ENCODE data around the gene AMD1.

The AMD1 gene

DNA sequence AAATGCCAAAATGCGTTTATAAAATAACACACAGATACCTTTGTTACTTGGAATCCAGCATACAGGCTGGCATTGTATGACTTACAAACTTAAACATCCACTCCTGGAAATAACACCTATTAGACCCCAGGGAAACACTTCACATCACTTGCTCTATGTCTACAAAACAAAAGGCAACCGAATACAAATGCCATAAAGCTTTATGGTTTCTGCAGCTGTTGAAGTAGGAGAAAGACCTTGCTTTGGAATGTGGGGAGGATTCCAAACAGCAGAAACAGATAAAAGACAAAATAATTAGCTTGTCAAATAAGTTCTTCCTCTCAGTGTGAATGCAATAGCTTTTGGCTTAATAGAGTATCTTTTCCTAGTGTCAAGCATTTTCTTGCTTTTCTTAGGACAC is 9.8 kb upstream of the AMD1 start:
- Histone ChIP-seq H3K4me3 (ENCODE audit: insufficient read length, low read depth) (no peak overlapping the region), H3K9me3 (ENCODE audit: insufficient read depth, low read length) (no peaks in the 10 kb centered on the region), H3K4me1 (ENCODE audit: insufficient read depth, insufficient read length) (no peaks in the 10 kb centered on the region), H3K36me3 (ENCODE audit: insufficient read depth, insufficient read length, low read length) (no peaks in the 10 kb centered on the region), H3K27me3 (ENCODE audit: insufficient read depth, insufficient read length) (no peaks in the 10 kb centered on the region), H3K9ac (ENCODE audit: insufficient read length, low read depth) (no peak overlapping the region)
- no peak for DNase-seq (ENCODE audit: low read depth, low spot score)
- TF ChIP-seq SUZ12 (IDR thresholded peaks at IDR 0.05; ENCODE audit: extremely low read depth, insufficient read depth, insufficient read length): no peak

- no peaks in the 10 kb centered on the region for H3K9me3 ChIP-seq (ENCODE audit: insufficient read depth, low read length)
- TF ChIP-seq YY1 (IDR thresholded peaks at IDR 0.05; ENCODE audit: insufficient read depth, insufficient read length): no peak
- no peak for TF ChIP-seq ZNF274 (IDR thresholded peaks at IDR 0.05; ENCODE audit: low read depth, low read length)
- TF ChIP-seq SUZ12 (IDR thresholded peaks at IDR 0.05; ENCODE audit: extremely low read depth, insufficient read depth, insufficient read length): no peak
- H3K4me1 ChIP-seq (ENCODE audit: insufficient read depth, insufficient read length): no peaks in the 10 kb centered on the region
- no peak for DNase-seq (ENCODE audit: low read depth, low spot score)
- peaks cover 7% of the 10 kb centered on the region for H3K36me3 ChIP-seq (ENCODE audit: insufficient read depth, insufficient read length, low read length)
- peak overlapping the region; percentile 97 for H3K9ac ChIP-seq (ENCODE audit: insufficient read length, low read depth)
- no peaks in the 10 kb centered on the region for H3K27me3 ChIP-seq (ENCODE audit: insufficient read depth, insufficient read length)
- peak overlapping the region; percentile 92 for H3K4me3 ChIP-seq (ENCODE audit: insufficient read length, low read depth)
Measured at GRCh38 chr6:110874880-110875547, 429 bp downstream of the AMD1 start.

- Histone ChIP-seq H3K27me3 (ENCODE audit: insufficient read depth, insufficient read length) (no peaks in the 10 kb centered on the region), H3K4me1 (ENCODE audit: insufficient read depth, insufficient read length) (no peaks in the 10 kb centered on the region), H3K4me3 (ENCODE audit: insufficient read length, low read depth) (peak overlapping the region; percentile 92), H3K9ac (ENCODE audit: insufficient read length, low read depth) (peak overlapping the region; percentile 97), H3K9me3 (ENCODE audit: insufficient read depth, low read length) (no peaks in the 10 kb centered on the region), H3K36me3 (ENCODE audit: insufficient read depth, insufficient read length, low read length) (peaks cover 7% of the 10 kb centered on the region)
- no peak for DNase-seq (ENCODE audit: low read depth, low spot score)
- TF ChIP-seq YY1 (IDR thresholded peaks at IDR 0.05; ENCODE audit: insufficient read depth, insufficient read length) (no peak), SUZ12 (IDR thresholded peaks at IDR 0.05; ENCODE audit: extremely low read depth, insufficient read depth, insufficient read length) (no peak), ZNF274 (IDR thresholded peaks at IDR 0.05; ENCODE audit: low read depth, low read length) (no peak)
Measured at GRCh38 chr6:110875548-110876169, 1.1 kb downstream of the AMD1 start.

GRCh38 chr6:110876170-110876773 is 1.7 kb downstream of the AMD1 start:
- no peaks in the 10 kb centered on the region for H3K9me3 ChIP-seq (ENCODE audit: insufficient read depth, low read length)
- H3K4me1 ChIP-seq (ENCODE audit: insufficient read depth, insufficient read length): no peaks in the 10 kb centered on the region
- peak overlapping the region; percentile 97 for H3K9ac ChIP-seq (ENCODE audit: insufficient read length, low read depth)
- TF ChIP-seq ZNF274 (IDR thresholded peaks at IDR 0.05; ENCODE audit: low read depth, low read length) (no peak), YY1 (IDR thresholded peaks at IDR 0.05; ENCODE audit: insufficient read depth, insufficient read length) (no peak), SUZ12 (IDR thresholded peaks at IDR 0.05; ENCODE audit: extremely low read depth, insufficient read depth, insufficient read length) (no peak)
- H3K27me3 ChIP-seq (ENCODE audit: insufficient read depth, insufficient read length): no peaks in the 10 kb centered on the region
- peaks cover 7% of the 10 kb centered on the region for H3K36me3 ChIP-seq (ENCODE audit: insufficient read depth, insufficient read length, low read length)
- peak overlapping the region; percentile 92 for H3K4me3 ChIP-seq (ENCODE audit: insufficient read length, low read depth)
- DNase-seq (ENCODE audit: low read depth, low spot score): no peak

- no peaks in the 10 kb centered on the region for H3K4me1 ChIP-seq (ENCODE audit: insufficient read depth, insufficient read length)
- no peaks in the 10 kb centered on the region for H3K9me3 ChIP-seq (ENCODE audit: insufficient read depth, low read length)
- H3K27me3 ChIP-seq (ENCODE audit: insufficient read depth, insufficient read length): no peaks in the 10 kb centered on the region
- peak overlapping the region; percentile 18 for H3K9ac ChIP-seq (ENCODE audit: insufficient read length, low read depth)
- H3K36me3 ChIP-seq (ENCODE audit: insufficient read depth, insufficient read length, low read length): peaks cover 7% of the 10 kb centered on the region
- peak overlapping the region; percentile 92 for H3K4me3 ChIP-seq (ENCODE audit: insufficient read length, low read depth)
- TF ChIP-seq ZNF274 (IDR thresholded peaks at IDR 0.05; ENCODE audit: low read depth, low read length): no peak
- DNase-seq (ENCODE audit: low read depth, low spot score): no peak
Measured at GRCh38 chr6:110876806-110877564, 2.4 kb downstream of the AMD1 start.

GRCh38 chr6:110877569-110877968 is 3.0 kb downstream of the AMD1 start:
- peak overlapping the region; percentile 18 for H3K9ac ChIP-seq (ENCODE audit: insufficient read length, low read depth)
- H3K4me3 ChIP-seq (ENCODE audit: insufficient read length, low read depth): peak overlapping the region; percentile 92
- TF ChIP-seq YY1 (IDR thresholded peaks at IDR 0.05; ENCODE audit: insufficient read depth, insufficient read length) (no peak), ZNF274 (IDR thresholded peaks at IDR 0.05; ENCODE audit: low read depth, low read length) (no peak), SUZ12 (IDR thresholded peaks at IDR 0.05; ENCODE audit: extremely low read depth, insufficient read depth, insufficient read length) (no peak)
- no peaks in the 10 kb centered on the region for H3K9me3 ChIP-seq (ENCODE audit: insufficient read depth, low read length)
- no peaks in the 10 kb centered on the region for H3K27me3 ChIP-seq (ENCODE audit: insufficient read depth, insufficient read length)
- peaks cover 7% of the 10 kb centered on the region for H3K36me3 ChIP-seq (ENCODE audit: insufficient read depth, insufficient read length, low read length)
- no peaks in the 10 kb centered on the region for H3K4me1 ChIP-seq (ENCODE audit: insufficient read depth, insufficient read length)
- DNase-seq (ENCODE audit: low read depth, low spot score): no peak
